DMS153 (cell line): ENCODE measurements around the gene NPRL2.

ENCODE experiments used
- DNase-seq: peaks from one replicate; lab custom pipeline; 2025; lab: John Stamatoyannopoulos, UW

NPRL2 gene

GRCh38 chr3:50304601-50305000 lies 46.0 kb downstream of the NPRL2 start:
- DNase-seq = no peak

GRCh38 chr3:50303013-50303815 lies 47.4 kb downstream of the NPRL2 start, which contains the start of gene HYAL1:
Gene HYAL1 (minus strand): TSS chr3:50303574. CDS start chr3:50302956, 618 bp downstream.
- no peak for DNase-seq

- no peak for DNase-seq
These were observed 48.2 kb downstream of the NPRL2 start for GRCh38 chr3:50302095-50303012.

GRCh38 chr3:50300681-50301254 lies 49.8 kb downstream of the NPRL2 start:
- DNase-seq = no peak

- no peak for DNase-seq
These were observed 50.5 kb downstream of the NPRL2 start for GRCh38 chr3:50299929-50300680.

GRCh38 chr3:50299638-50299928 lies 51.0 kb downstream of the NPRL2 start:
- DNase-seq = no peak

- peak; percentile 86 for DNase-seq
These were observed 51.5 kb downstream of the NPRL2 start, which contains the start of the genes HYAL3 and NAA80 for GRCh38 chr3:50298836-50299637. Gene HYAL3 (minus strand): TSS chr3:50299405. CDS start chr3:50295602, 3,803 bp downstream. Gene NAA80 (minus strand): TSS chr3:50299405. CDS start chr3:50297463, 1,942 bp downstream.

- no peak for DNase-seq
These were observed 52.5 kb downstream of the NPRL2 start for GRCh38 chr3:50297896-50298725.

- no peak for DNase-seq
These were observed 53.2 kb downstream of the NPRL2 start for GRCh38 chr3:50297384-50297775.
